ENCODE measurements around the gene PCTP. TPM values are rescaled to one million over a fixed set of nuclear protein-coding genes. Genes with fewer than 3 reads are reported as not detected.

Gene PCTP
- total and polyA plus RNA-seq, 9 of the 15 experiments (the other 6 are each of a cell fraction or from before 2014, with no cell fraction given), result 10.9 to 62.3 (median 41.2) TPM

DNA sequence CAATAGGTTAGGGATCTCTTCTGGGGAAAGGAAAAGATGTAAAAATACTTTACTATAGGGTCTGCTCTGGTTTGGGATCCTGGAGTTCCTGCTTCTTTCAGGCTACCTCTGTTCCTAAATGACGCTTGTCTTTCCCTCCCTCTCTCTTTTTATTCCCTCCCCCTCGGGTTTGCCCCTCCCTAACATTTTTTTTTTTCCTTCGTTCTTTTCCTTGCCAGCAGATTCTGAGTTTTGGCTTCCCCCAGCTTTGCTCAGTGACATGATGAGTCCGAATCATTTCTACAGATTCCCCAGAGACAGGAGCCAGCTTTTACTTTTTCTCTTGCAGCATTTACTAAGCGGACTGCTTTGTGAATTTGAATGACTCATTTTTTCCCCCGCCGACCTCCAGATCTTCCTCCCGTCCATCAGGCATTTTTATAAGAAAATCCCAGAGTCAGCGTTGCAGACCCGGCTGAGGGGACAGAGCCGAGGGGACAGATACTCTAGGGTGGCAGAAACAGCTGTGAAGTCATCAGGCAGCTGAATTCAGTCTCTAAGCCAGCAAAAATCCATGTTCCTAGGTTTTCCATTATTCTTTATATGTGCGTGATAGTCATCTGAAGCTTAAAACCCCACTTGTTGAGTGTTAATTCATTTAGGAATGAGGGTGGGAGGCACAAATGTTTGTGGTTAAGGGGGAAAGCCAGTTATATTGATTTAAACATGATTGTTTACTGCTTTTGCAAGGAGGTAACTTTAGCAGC, 27.9 kb upstream of the PCTP start, which contains the start of gene TMEM100 (continued):
- TF ChIP-seq JUN (IDR thresholded peaks at IDR 0.05; ENCODE audit: borderline replicate concordance, low read depth, low read length), result peak; percentile 59; the same call in 1 of the 2 replicates
- TF ChIP-seq JUN (CRISPR knock-in tag; IDR thresholded peaks at IDR 0.05; ENCODE audit: borderline replicate concordance), result no peak
- no peak for TF ChIP-seq CBFB (CRISPR knock-in tag; IDR thresholded peaks at IDR 0.05)
- TF ChIP-seq, protein P1, sequence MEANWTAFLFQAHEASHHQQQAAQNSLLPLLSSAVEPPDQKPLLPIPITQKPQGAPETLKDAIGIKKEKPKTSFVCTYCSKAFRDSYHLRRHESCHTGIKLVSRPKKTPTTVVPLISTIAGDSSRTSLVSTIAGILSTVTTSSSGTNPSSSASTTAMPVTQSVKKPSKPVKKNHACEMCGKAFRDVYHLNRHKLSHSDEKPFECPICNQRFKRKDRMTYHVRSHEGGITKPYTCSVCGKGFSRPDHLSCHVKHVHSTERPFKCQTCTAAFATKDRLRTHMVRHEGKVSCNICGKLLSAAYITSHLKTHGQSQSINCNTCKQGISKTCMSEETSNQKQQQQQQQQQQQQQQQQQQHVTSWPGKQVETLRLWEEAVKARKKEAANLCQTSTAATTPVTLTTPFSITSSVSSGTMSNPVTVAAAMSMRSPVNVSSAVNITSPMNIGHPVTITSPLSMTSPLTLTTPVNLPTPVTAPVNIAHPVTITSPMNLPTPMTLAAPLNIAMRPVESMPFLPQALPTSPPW (CRISPR knock-in tag; IDR thresholded peaks at IDR 0.05), result peak; percentile 56; the same call in 1 of the 2 replicates
- peak; percentile 55 for TF ChIP-seq DPF2 (IDR thresholded peaks at IDR 0.05)
- peak; percentile 95 for TF ChIP-seq NFATC3 (IDR thresholded peaks at IDR 0.05)
- TF ChIP-seq, protein P2, sequence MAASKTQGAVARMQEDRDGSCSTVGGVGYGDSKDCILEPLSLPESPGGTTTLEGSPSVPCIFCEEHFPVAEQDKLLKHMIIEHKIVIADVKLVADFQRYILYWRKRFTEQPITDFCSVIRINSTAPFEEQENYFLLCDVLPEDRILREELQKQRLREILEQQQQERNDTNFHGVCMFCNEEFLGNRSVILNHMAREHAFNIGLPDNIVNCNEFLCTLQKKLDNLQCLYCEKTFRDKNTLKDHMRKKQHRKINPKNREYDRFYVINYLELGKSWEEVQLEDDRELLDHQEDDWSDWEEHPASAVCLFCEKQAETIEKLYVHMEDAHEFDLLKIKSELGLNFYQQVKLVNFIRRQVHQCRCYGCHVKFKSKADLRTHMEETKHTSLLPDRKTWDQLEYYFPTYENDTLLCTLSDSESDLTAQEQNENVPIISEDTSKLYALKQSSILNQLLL (CRISPR knock-in tag; IDR thresholded peaks at IDR 0.05; ENCODE audit: borderline replicate concordance), result no peak
- no peak for TF ChIP-seq ZNF263 (CRISPR knock-in tag; IDR thresholded peaks at IDR 0.05; ENCODE audit: borderline replicate concordance)
- TF ChIP-seq, protein P3, sequence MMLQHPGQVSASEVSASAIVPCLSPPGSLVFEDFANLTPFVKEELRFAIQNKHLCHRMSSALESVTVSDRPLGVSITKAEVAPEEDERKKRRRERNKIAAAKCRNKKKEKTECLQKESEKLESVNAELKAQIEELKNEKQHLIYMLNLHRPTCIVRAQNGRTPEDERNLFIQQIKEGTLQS (IDR thresholded peaks at IDR 0.05), result peak; percentile 84
- TF ChIP-seq, protein P3 (CRISPR knock-in tag; conservative IDR thresholded peaks at IDR 0.05), result no peak
- TF ChIP-seq C11orf30 (IDR thresholded peaks at IDR 0.05; ENCODE audit: low read depth), result peak; percentile 38; the same call in 1 of the 2 replicates
- peak; percentile 83 for TF ChIP-seq ZNF384 (IDR thresholded peaks at IDR 0.05; ENCODE audit: low read depth, low read length)
- TF ChIP-seq TSC22D4 (tag; IDR thresholded peaks at IDR 0.05), result no peak
